Neural progenitor cell (in vitro differentiated cells): ENCODE measurements around the gene SLC4A8. TPM values are rescaled to one million over a fixed set of nuclear protein-coding genes. Genes with fewer than 3 reads are reported as not detected.

Experiments
- DNase-seq: peaks from one replicate; pipeline ENCODE4 v3.0.0-alpha.2; 2016; ENCODE audit warnings: low spot score
- H2AFZ ChIP-seq: fragments of 200-600 bp; sonication (generic); replicated peaks from 2 replicates; pipeline ENCODE4 v1.6.1; 2016; ENCODE audit warnings: antibody characterized with exemption
- H3F3A ChIP-seq: fragments of 200-600 bp; sonication (generic); 2 replicates; pipeline ENCODE4 v1.6.1; 2016; ENCODE audit warnings: antibody characterized with exemption, low read depth
- H3K27ac ChIP-seq: fragments of 200-600 bp; sonication (generic); 2 replicates; pipeline ENCODE4 v1.5.1; 2016; ENCODE audit warnings: mild to moderate bottlenecking
- H3K27me3 ChIP-seq: fragments of 200-600 bp; sonication (generic); 2 replicates; pipeline ENCODE4 v1.6.1; 2016; ENCODE audit warnings: mild to moderate bottlenecking, moderate library complexity
- H3K36me3 ChIP-seq: fragments of 200-600 bp; sonication (generic); 2 replicates; pipeline ENCODE4 v1.5.1; 2016
- H3K4me1 ChIP-seq: fragments of 200-600 bp; sonication (generic); 2 replicates; pipeline ENCODE4 v1.6.1; 2016; ENCODE audit warnings: mixed run types
- H3K4me2 ChIP-seq: fragments of 200-600 bp; sonication (generic); 2 replicates; pipeline ENCODE4 v1.6.1; 2016
- H3K4me3 ChIP-seq: fragments of 200-600 bp; sonication (generic); 2 replicates; pipeline ENCODE4 v1.5.1; 2016
- H3K79me2 ChIP-seq: fragments of 200-600 bp; sonication (generic); 2 replicates; pipeline ENCODE4 v1.6.1; 2016; ENCODE audit warnings: low read depth
- H3K9ac ChIP-seq: fragments of 200-600 bp; sonication (generic); 2 replicates; pipeline ENCODE4 v1.6.1; 2016
- H3K9me3 ChIP-seq: fragments of 200-600 bp; sonication (generic); 2 replicates; pipeline ENCODE4 v1.5.1; 2016; ENCODE audit warnings: low read depth
- H4K20me1 ChIP-seq: fragments of 200-600 bp; sonication (generic); 2 replicates; pipeline ENCODE4 v1.6.1; 2016; ENCODE audit warnings: low read depth
- H3K27ac Mint-ChIP-seq: 3 replicates; pipeline ENCODE4 v1.8.0; 2021; ENCODE audit warnings: mixed read lengths
- H3K27me3 Mint-ChIP-seq: 2 replicates; pipeline ENCODE4 v1.8.0; 2022; ENCODE audit warnings: low read depth, mild to moderate bottlenecking, inconsistent platforms, moderate library complexity, mixed read lengths; ENCODE audit not compliant: insufficient read depth
- H3K36me3 Mint-ChIP-seq: 3 replicates; pipeline ENCODE4 v1.8.0; 2021; ENCODE audit warnings: mixed read lengths
- H3K4me1 Mint-ChIP-seq: 3 replicates; pipeline ENCODE4 v1.8.0; 2021; ENCODE audit warnings: mixed read lengths
- H3K4me3 Mint-ChIP-seq: 3 replicates; pipeline ENCODE4 v1.8.0; 2021; ENCODE audit warnings: mild to moderate bottlenecking, moderate library complexity, mixed read lengths
- H3K9me3 Mint-ChIP-seq: 3 replicates; pipeline ENCODE4 v1.8.0; 2020; ENCODE audit warnings: mixed read lengths
- EZH2 ChIP-seq: fragments of 200-600 bp; sonication (generic); IDR thresholded peaks from 2 replicates; pipeline ENCODE4 v1.6.1; 2017; ENCODE audit warnings: antibody characterized with exemption, mild to moderate bottlenecking, moderate library complexity
- EZH2phosphoT487 ChIP-seq: fragments of 200-600 bp; sonication (generic); IDR thresholded peaks from 2 replicates; pipeline ENCODE4 v1.6.1; 2017; ENCODE audit warnings: antibody characterized with exemption
- total RNA-seq: library from RNA; depleted of rRNA; stranded (reverse); fragments of >200 nt; gene quantifications from 2 replicates; pipeline ENCODE4 v1.2.3, GENCODE V29; 2015; ENCODE audit warnings: low replicate concordance
- TF ChIP-seq, protein P1 (sequence below): fragments of 200-600 bp; sonication (generic); IDR thresholded peaks from 2 replicates; pipeline ENCODE4 v1.5.1; 2017; ENCODE audit warnings: antibody characterized with exemption, mild to moderate bottlenecking

Gene SLC4A8
- total RNA-seq, 1 donor from 2014 or later = 10.1 TPM

GRCh38 chr12:51383269-51383905 lies 41.2 kb upstream of the SLC4A8 start:
- TF ChIP-seq EZH2 = no peak
- no peak for TF ChIP-seq EZH2phosphoT487
- TF ChIP-seq, protein P1, sequence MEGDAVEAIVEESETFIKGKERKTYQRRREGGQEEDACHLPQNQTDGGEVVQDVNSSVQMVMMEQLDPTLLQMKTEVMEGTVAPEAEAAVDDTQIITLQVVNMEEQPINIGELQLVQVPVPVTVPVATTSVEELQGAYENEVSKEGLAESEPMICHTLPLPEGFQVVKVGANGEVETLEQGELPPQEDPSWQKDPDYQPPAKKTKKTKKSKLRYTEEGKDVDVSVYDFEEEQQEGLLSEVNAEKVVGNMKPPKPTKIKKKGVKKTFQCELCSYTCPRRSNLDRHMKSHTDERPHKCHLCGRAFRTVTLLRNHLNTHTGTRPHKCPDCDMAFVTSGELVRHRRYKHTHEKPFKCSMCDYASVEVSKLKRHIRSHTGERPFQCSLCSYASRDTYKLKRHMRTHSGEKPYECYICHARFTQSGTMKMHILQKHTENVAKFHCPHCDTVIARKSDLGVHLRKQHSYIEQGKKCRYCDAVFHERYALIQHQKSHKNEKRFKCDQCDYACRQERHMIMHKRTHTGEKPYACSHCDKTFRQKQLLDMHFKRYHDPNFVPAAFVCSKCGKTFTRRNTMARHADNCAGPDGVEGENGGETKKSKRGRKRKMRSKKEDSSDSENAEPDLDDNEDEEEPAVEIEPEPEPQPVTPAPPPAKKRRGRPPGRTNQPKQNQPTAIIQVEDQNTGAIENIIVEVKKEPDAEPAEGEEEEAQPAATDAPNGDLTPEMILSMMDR = no peak
- H3K4me1 Mint-ChIP-seq = peaks cover 39% of the 10 kb centered on the region
- DNase-seq = no peak
- Histone ChIP-seq H3K27ac (no peak overlapping the region), H3K36me3 (no peaks in the 10 kb centered on the region), H3K4me3 (no peak overlapping the region), H3K4me1 (peaks cover 9% of the 10 kb centered on the region), H3K27me3 (peaks cover 14% of the 10 kb centered on the region), H3K79me2 (no peaks in the 10 kb centered on the region), H4K20me1 (no peaks in the 10 kb centered on the region), H3K9me3 (no peaks in the 10 kb centered on the region), H3K9ac (no peak overlapping the region), H3F3A (no peaks in the 10 kb centered on the region), H2AFZ (no peak overlapping the region), H3K4me2 (peak overlapping the region; percentile 4)
- H3K27ac Mint-ChIP-seq = no peak overlapping the region
- peaks cover 12% of the 10 kb centered on the region for H3K27me3 Mint-ChIP-seq
- no peaks in the 10 kb centered on the region for H3K9me3 Mint-ChIP-seq
- no peaks in the 10 kb centered on the region for H3K36me3 Mint-ChIP-seq
- no peak overlapping the region for H3K4me3 Mint-ChIP-seq

DNA sequence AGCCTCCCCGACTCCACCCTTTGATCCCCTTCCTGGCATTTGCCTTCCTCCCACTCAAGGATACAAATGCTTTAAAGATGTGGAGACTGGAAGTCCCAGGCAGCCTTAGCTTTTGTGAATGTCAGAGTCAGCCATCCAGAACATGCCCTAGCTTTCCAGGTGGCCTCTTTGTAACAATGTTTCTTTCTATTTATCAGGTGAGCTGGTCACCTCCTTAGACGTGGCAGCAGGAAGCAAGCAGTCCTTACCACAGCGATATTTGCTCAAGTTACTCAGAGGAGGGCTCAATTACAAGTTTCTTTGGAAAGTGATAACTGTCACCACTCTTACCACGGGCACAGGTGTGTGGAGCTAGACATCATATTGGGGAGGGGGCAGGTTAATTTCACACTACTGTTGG lies 38.3 kb upstream of the SLC4A8 start:
- peaks cover 32% of the 10 kb centered on the region for H3K27me3 Mint-ChIP-seq
- Histone ChIP-seq H3K4me1 (peaks cover 9% of the 10 kb centered on the region), H2AFZ (no peak overlapping the region), H3K79me2 (no peaks in the 10 kb centered on the region), H3K36me3 (no peaks in the 10 kb centered on the region), H3F3A (peaks cover 12% of the 10 kb centered on the region), H3K27ac (no peak overlapping the region), H4K20me1 (no peaks in the 10 kb centered on the region), H3K4me2 (no peak overlapping the region), H3K9ac (no peak overlapping the region), H3K4me3 (no peak overlapping the region), H3K9me3 (no peaks in the 10 kb centered on the region), H3K27me3 (peaks cover 43% of the 10 kb centered on the region)
- TF ChIP-seq EZH2phosphoT487 (no peak), EZH2 (no peak)
- TF ChIP-seq, protein P1 = no peak
- no peak for DNase-seq
- no peak overlapping the region for H3K27ac Mint-ChIP-seq
- H3K9me3 Mint-ChIP-seq = no peaks in the 10 kb centered on the region
- H3K4me3 Mint-ChIP-seq = no peak overlapping the region
- H3K4me1 Mint-ChIP-seq = peaks cover 52% of the 10 kb centered on the region
- no peaks in the 10 kb centered on the region for H3K36me3 Mint-ChIP-seq

DNA sequence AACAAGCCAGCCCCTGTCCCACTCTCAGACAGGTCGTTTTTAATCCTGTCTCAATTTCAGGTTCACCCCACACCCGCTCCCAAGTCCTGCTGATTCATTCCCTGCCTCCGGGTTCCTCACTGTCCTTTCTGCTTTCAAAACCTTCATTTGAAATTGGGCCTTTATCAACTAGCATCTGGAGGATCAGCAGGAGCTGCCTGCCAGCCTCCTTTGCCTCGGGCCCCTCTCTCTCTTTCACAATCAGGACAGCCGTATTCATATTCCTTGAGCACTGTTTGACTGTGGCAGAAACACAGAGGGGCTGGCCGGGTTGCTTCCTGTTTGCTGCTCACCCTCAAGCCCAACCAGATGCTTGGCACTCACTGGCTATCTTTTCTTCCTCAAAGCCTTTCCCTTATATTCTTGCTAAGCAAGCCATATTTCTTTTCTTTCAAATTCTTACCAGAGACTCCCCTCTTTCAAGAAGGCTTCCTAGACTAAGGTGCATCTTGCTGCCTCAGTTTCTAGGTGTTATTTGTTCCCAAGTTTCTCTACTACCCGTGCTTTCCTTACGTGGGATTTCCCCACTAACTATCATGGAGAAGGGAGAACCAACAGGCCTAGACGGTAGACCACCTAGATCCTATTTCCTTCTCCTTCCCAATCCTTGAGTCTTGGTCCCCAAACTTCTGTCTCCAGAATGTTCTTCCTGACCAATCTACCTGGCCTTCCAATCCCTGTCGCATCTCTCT lies 36.4 kb upstream of the SLC4A8 start:
- Histone ChIP-seq H3K27me3 (peaks cover 62% of the 10 kb centered on the region), H3K4me2 (no peak overlapping the region), H3K36me3 (no peaks in the 10 kb centered on the region), H3K79me2 (no peaks in the 10 kb centered on the region), H3F3A (peaks cover 16% of the 10 kb centered on the region), H3K27ac (no peak overlapping the region), H2AFZ (no peak overlapping the region), H3K9ac (no peak overlapping the region), H3K9me3 (no peaks in the 10 kb centered on the region), H3K4me1 (peaks cover 9% of the 10 kb centered on the region), H4K20me1 (peaks cover 5% of the 10 kb centered on the region), H3K4me3 (no peak overlapping the region)
- H3K27ac Mint-ChIP-seq = peak overlapping the region; percentile 33
- H3K36me3 Mint-ChIP-seq = no peaks in the 10 kb centered on the region
- no peak for DNase-seq
- TF ChIP-seq, protein P1 = no peak
- TF ChIP-seq EZH2 = no peak
- TF ChIP-seq EZH2phosphoT487 = no peak
- peaks cover 47% of the 10 kb centered on the region for H3K27me3 Mint-ChIP-seq
- peak overlapping the region; percentile 9 for H3K4me3 Mint-ChIP-seq
- H3K9me3 Mint-ChIP-seq = no peaks in the 10 kb centered on the region
- H3K4me1 Mint-ChIP-seq = peaks cover 48% of the 10 kb centered on the region
